D721Med (cell line): Measurements from ENCODE around the gene SMARCE1.
A peak's percentile ranks its signal among the peaks of the same experiment; 100 is the strongest.

Source experiments
- DNase-seq: peaks from one replicate; pipeline ENCODE4 v3.0.0; 2011; ENCODE audit warnings: low spot score; ENCODE audit not compliant: insufficient read length
- FAIRE-seq: peaks from 2 replicates; lab custom pipeline; 2011; peaks lifted over from hg19 to GRCh38; lab: Jason Lieb, UNC
- TF ChIP-seq, protein P1 (sequence below): IDR thresholded peaks from 2 replicates; pipeline ENCODE4 v1.5.1; 2012; ENCODE audit warnings: mild to moderate bottlenecking, control low read depth; ENCODE audit not compliant: insufficient read depth; ENCODE audit errors: missing control alignments

Gene SMARCE1

DNA sequence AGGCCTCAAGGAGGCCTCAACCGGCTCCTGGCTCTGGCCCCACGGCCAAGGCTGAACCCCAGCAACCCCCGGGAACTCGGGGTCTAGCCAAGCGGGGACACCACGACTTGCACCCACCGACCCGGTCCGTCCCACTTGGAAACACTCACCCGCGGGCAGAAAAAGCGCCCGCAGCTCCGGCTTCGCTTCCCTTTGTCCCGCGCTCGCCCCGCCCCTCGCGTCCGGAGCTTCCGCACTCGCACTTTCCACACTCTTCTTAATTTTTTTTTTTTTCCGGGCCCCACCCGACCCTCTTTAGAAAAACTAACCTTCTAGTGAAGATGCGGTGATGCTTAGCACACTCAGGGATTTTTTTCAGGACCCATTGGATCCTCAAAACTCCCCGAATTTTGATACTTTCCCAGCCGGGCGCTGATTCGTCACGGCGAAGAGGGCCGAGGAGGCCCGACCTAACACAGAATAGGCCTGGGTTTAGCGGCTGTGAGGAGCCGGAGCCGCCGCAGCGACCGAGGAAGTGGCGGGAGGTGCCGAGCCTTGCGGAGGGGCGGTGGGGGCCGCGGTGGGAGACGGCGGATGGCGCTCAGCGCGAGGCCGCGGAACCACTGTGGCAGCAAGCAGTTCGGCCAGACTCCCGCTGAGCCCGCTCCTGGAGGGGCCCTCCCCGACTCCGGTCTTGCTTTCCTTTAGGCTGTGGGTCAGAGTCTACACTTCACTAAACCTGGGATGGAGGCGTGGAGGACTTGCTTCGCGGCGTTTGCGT lies at the start of gene SMARCE1:
Gene SMARCE1, minus strand, starts transcription at position 195 of the 760 bp plus-strand sequence. CDS start 2,016 bp downstream, outside the sequence.
- DNase-seq (peak; percentile 40), FAIRE-seq (no peak)
- TF ChIP-seq, protein P1, sequence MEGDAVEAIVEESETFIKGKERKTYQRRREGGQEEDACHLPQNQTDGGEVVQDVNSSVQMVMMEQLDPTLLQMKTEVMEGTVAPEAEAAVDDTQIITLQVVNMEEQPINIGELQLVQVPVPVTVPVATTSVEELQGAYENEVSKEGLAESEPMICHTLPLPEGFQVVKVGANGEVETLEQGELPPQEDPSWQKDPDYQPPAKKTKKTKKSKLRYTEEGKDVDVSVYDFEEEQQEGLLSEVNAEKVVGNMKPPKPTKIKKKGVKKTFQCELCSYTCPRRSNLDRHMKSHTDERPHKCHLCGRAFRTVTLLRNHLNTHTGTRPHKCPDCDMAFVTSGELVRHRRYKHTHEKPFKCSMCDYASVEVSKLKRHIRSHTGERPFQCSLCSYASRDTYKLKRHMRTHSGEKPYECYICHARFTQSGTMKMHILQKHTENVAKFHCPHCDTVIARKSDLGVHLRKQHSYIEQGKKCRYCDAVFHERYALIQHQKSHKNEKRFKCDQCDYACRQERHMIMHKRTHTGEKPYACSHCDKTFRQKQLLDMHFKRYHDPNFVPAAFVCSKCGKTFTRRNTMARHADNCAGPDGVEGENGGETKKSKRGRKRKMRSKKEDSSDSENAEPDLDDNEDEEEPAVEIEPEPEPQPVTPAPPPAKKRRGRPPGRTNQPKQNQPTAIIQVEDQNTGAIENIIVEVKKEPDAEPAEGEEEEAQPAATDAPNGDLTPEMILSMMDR: no peak

GRCh38 chr17:40697297-40697696 lies 49.7 kb upstream of the SMARCE1 start:
- DNase-seq: no peak
- TF ChIP-seq, protein P1: no peak
- FAIRE-seq: no peak

GRCh38 chr17:40696651-40697072 lies 49.0 kb upstream of the SMARCE1 start:
- DNase-seq (no peak), FAIRE-seq (no peak)

GRCh38 chr17:40695874-40696472 lies 48.4 kb upstream of the SMARCE1 start:
- no peak for FAIRE-seq
- TF ChIP-seq, protein P1: no peak
- DNase-seq: no peak

More at GRCh38 chr17:40696651-40697072, 49.0 kb upstream of the SMARCE1 start:
- TF ChIP-seq, protein P1: no peak

GRCh38 chr17:40694584-40694983 lies 47.0 kb upstream of the SMARCE1 start:
- DNase-seq: no peak
- no peak for FAIRE-seq
- TF ChIP-seq, protein P1: no peak

GRCh38 chr17:40687106-40687505 lies 39.5 kb upstream of the SMARCE1 start:
- FAIRE-seq (no peak), DNase-seq (no peak)
- TF ChIP-seq, protein P1: no peak

DNA sequence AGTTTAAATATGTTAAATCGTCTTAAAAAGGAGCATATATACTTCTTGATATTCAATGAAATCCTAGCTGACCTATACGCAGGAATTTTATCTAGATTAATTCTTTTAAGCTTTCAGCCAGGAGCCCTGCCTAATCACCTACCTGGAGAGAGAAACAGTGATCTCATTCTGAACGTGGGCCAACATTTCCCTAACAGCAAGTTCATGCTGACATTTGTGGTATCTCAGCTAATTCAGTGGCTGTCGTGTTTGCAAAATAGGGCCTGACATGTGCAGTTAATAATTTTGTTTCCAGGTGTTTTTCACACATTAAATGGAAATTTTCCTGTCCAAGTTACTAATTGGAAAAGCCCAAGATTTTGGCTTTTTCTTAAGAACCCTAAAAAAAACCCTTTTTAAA lies 38.6 kb upstream of the SMARCE1 start:
- FAIRE-seq (no peak), DNase-seq (no peak)
- TF ChIP-seq, protein P1: no peak
